ENCODE results near the gene TCEAL4.

DNA sequence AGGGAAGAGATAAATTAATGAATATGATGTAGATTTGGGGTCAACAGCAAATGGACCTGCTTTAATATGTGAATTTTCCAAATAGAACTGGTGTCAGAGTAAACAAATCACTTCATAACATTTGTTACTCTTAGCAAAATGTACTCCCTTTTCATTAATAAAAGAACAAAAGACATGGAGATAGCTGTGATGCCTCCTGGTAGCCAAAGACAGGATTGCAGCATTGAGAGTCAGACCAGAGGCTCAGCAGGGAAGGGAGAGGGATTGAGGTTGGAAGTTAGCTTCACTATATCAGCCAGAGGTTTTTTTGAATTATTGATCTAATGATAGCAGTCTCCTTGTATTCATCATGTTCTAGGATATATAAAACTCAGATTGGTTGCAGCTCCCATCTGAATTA lies 48.6 kb upstream of the TCEAL4 start:
- no peak for TF ChIP-seq POLR2A (IDR thresholded peaks at IDR 0.05; ENCODE audit: low read depth, low read length)
- TF ChIP-seq POLR2AphosphoS5 (IDR thresholded peaks at IDR 0.05; ENCODE audit: low read depth, low read length) = no peak

Measured in GM12892 (cell line).